ENCODE results near the gene EFNA4. TPM values are rescaled to one million over a fixed set of nuclear protein-coding genes. Genes with fewer than 3 reads are reported as not detected.

EFNA4 gene
- total RNA-seq = 6.0 and 6.8 TPM in 2 replicates

- intact Hi-C loops (cut with micrococcal nuclease) = loop anchor here (1.0 to 10.0 kb wide), 6 partner anchors 21 to 399 kb away; partner anchors contain the start of genes PBXIP1, PMVK, SLC50A1 and ZBTB7B
These were observed at the start of gene EFNA4 for GRCh38 chr1:155063550-155064110. Gene EFNA4, plus strand, starts transcription at chr1:155063740. Its CDS starts 84 bp downstream, at chr1:155063824.

- intact Hi-C loops (cut with micrococcal nuclease) = no loop called here
These were observed 48.6 kb upstream of the EFNA4 start for GRCh38 chr1:155014709-155015508.

- intact Hi-C loops (cut with micrococcal nuclease) = loop anchor here (2.0 kb wide), 2 partner anchors 33 to 55 kb away; partner anchors contain the start of genes FLAD1 and PYGO2
These were observed 47.9 kb upstream of the EFNA4 start for GRCh38 chr1:155015527-155016230.

- intact Hi-C loops (cut with micrococcal nuclease) = loop anchor here (2.0 kb wide), 2 partner anchors 34 to 56 kb away; partner anchors contain the start of genes FLAD1 and PYGO2
These were observed 47.2 kb upstream of the EFNA4 start for GRCh38 chr1:155016231-155016831.

GRCh38 chr1:155017041-155017945 is 46.2 kb upstream of the EFNA4 start:
- intact Hi-C loops (cut with micrococcal nuclease) = loop anchor here (1.0 to 2.0 kb wide), 3 partner anchors 18 to 56 kb away; partner anchors contain the start of genes FLAD1 and PYGO2

GRCh38 chr1:155017946-155018316 is 45.6 kb upstream of the EFNA4 start:
- intact Hi-C loops (cut with micrococcal nuclease) = loop anchor here (1.0 to 2.0 kb wide), 3 partner anchors 19 to 57 kb away; partner anchors contain the start of genes FLAD1 and PYGO2

- intact Hi-C loops (cut with micrococcal nuclease) = no loop called here
These were observed 44.8 kb upstream of the EFNA4 start for GRCh38 chr1:155018617-155019348.

GRCh38 chr1:155019377-155020245 is 43.9 kb upstream of the EFNA4 start:
- intact Hi-C loops (cut with micrococcal nuclease) = no loop called here

- intact Hi-C loops (cut with micrococcal nuclease) = no loop called here
These were observed 41.2 kb upstream of the EFNA4 start for GRCh38 chr1:155022136-155022926.

- intact Hi-C loops (cut with micrococcal nuclease) = no loop called here
These were observed 40.7 kb upstream of the EFNA4 start for GRCh38 chr1:155022927-155023236.

- intact Hi-C loops (cut with micrococcal nuclease) = no loop called here
These were observed 39.9 kb upstream of the EFNA4 start for GRCh38 chr1:155023627-155024026.

GRCh38 chr1:155024315-155024714 is 39.2 kb upstream of the EFNA4 start:
- intact Hi-C loops (cut with micrococcal nuclease) = no loop called here

- intact Hi-C loops (cut with micrococcal nuclease) = no loop called here
These were observed 37.4 kb upstream of the EFNA4 start for GRCh38 chr1:155026154-155026553.

GRCh38 chr1:155026588-155026987 is 37.0 kb upstream of the EFNA4 start:
- intact Hi-C loops (cut with micrococcal nuclease) = no loop called here

- intact Hi-C loops (cut with micrococcal nuclease) = no loop called here
These were observed 33.9 kb upstream of the EFNA4 start for GRCh38 chr1:155029513-155030242.

- intact Hi-C loops (cut with micrococcal nuclease) = no loop called here
These were observed 33.2 kb upstream of the EFNA4 start for GRCh38 chr1:155030243-155030795.

GRCh38 chr1:155030899-155031298 is 32.6 kb upstream of the EFNA4 start:
- intact Hi-C loops (cut with micrococcal nuclease) = no loop called here

All from T-helper 2 cell treated with Interferon-gamma antibody and Interleukin-4, amounts not matched to agents 100 ng/mL and 5 ng/mL, for 36 hours (primary cell).